ENCODE data around the gene IQCF5. TPM values are rescaled to one million over a fixed set of nuclear protein-coding genes. Genes with fewer than 3 reads are reported as not detected.

IQCF5 gene
- total and polyA plus RNA-seq, 2 of the 4 experiments (the other 2 are of a cell fraction) = not detected

- Histone ChIP-seq H3K79me1 (ENCODE audit: low read depth in 1 of 2, low read length in 2 of 2) (no peaks in the 10 kb centered on the region), H3K4me3 (ENCODE audit: insufficient read depth, low read depth, low read length) (no peak overlapping the region), H4K8ac (ENCODE audit: low read depth in 2 of 2, low read length in 2 of 2) (no peak overlapping the region), H3K4me2 (ENCODE audit: low read depth, low read length) (no peak overlapping the region), H3K56ac (ENCODE audit: extremely low read depth, insufficient read depth, low read length) (no peak overlapping the region), H3K36me3 (ENCODE audit: control insufficient read depth, insufficient read depth, low read length) (no peaks in the 10 kb centered on the region), H4K5ac (ENCODE audit: low read depth, low read length) (no peak overlapping the region), H2AK5ac (ENCODE audit: low read depth, low read length) (no peak overlapping the region), H3K9ac (ENCODE audit: low read depth, low read length) (no peak overlapping the region), H2BK120ac (ENCODE audit: low read depth, low read length) (no peak overlapping the region), H3K14ac (replicated peaks; ENCODE audit: low read depth, low read length) (no peak overlapping the region), H4K20me1 (ENCODE audit: insufficient read depth, low read length) (no peaks in the 10 kb centered on the region), H3K27ac (ENCODE audit: insufficient read depth, low read length) (no peak overlapping the region), H2AK9ac (replicated peaks; ENCODE audit: low read depth, low read length, poor library complexity) (no peak overlapping the region), H2BK5ac (ENCODE audit: low read depth, low read length, poor library complexity, severe bottlenecking) (no peak overlapping the region), H3K27me3 (ENCODE audit: control insufficient read depth, insufficient read depth, low read length) (no peaks in the 10 kb centered on the region; the same call in 1 of the 2 replicates), H3K23ac (ENCODE audit: low read depth, low read length) (no peak overlapping the region), H2AFZ (replicated peaks; ENCODE audit: low read length, poor library complexity) (no peak overlapping the region), H3K9me1 (ENCODE audit: insufficient read depth, low read length) (no peaks in the 10 kb centered on the region), H2BK15ac (ENCODE audit: low read depth, low read length) (no peak overlapping the region), H4K91ac (ENCODE audit: insufficient read depth, low read depth, low read length) (no peak overlapping the region), H3K9me3 (ENCODE audit: control insufficient read depth, insufficient read depth, low read length) (no peaks in the 10 kb centered on the region), H2BK20ac (ENCODE audit: low read depth, low read length) (no peak overlapping the region), H3K18ac (ENCODE audit: low read depth, low read length) (no peak overlapping the region), H3K4ac (ENCODE audit: low read depth, low read length) (no peak overlapping the region), H3K4me1 (ENCODE audit: control insufficient read depth, insufficient read depth, low read length) (no peaks in the 10 kb centered on the region)
- WGBS, 2 experiments (ENCODE audit: extremely low coverage in 2 of 2, insufficient read length in 1 of 2) = no CpG with 5 or more reads among the region's 2 CpGs
- CTCF ChIA-PET = no interaction called here
- POLR2A ChIA-PET (ENCODE audit: unreplicated experiment) = no interaction called here
- ATAC-seq (ENCODE audit: low read depth) (no peak), DNase-seq (no peak)
- no peak for TF ChIP-seq MAZ (IDR thresholded peaks at IDR 0.05; ENCODE audit: borderline replicate concordance, low read depth, low read length)
- TF ChIP-seq CEBPB (IDR thresholded peaks at IDR 0.05; ENCODE audit: low read depth, low read length) = no peak
- TF ChIP-seq RCOR1 (IDR thresholded peaks at IDR 0.05; ENCODE audit: insufficient replicate concordance, low read length) = no peak
- no peak for TF ChIP-seq CTCF (conservative IDR thresholded peaks at IDR 0.05; ENCODE audit: low read depth, low read length)
- TF ChIP-seq USF2 (IDR thresholded peaks at IDR 0.05; ENCODE audit: low read depth, low read length) = no peak
- TF ChIP-seq FOS (IDR thresholded peaks at IDR 0.05; ENCODE audit: low read depth, low read length) = no peak
- TF ChIP-seq POLR2A (IDR thresholded peaks at IDR 0.05; ENCODE audit: low read depth, low read length) = no peak
- no peak for TF ChIP-seq MXI1 (IDR thresholded peaks at IDR 0.05; ENCODE audit: borderline replicate concordance, low read depth, low read length)
- no peak for TF ChIP-seq NFE2L2 (IDR thresholded peaks at IDR 0.05; ENCODE audit: low read depth, low read length)
- no peak for TF ChIP-seq ELK1 (IDR thresholded peaks at IDR 0.05; ENCODE audit: borderline replicate concordance, low read depth, low read length)
- no TSS peak for BruUV-seq (replicated peaks)
- in situ Hi-C loops (cut with MboI; ENCODE audit: low sequenced_read_pairs) = no loop called here
- intact Hi-C loops (cut with micrococcal nuclease) = no loop called here
- dilution Hi-C loops (cut with HindIII; ENCODE audit: low sequenced_read_pairs, unreplicated experiment) = no loop called here
Observed at GRCh38 chr3:51879937-51880336, 4.5 kb upstream of the IQCF5 start.
